NCI-H2227 (cell line): Measurements from ENCODE around the gene KIF26B.
A peak's percentile ranks its signal among the peaks of the same experiment; 100 is the strongest.
"Not testable (repeated sequence)": the region's sequence is repeated elsewhere in the genome, so short reads cannot be mapped to it uniquely, and the experiment has no call there.

Experiments
- DNase-seq: peaks from one replicate; lab custom pipeline; 2025; ENCODE audit not compliant: unreplicated experiment; lab: John Stamatoyannopoulos, UW

Gene KIF26B

GRCh38 chr1:245313576-245313975, 158.8 kb downstream of the KIF26B start:
- DNase-seq, result no peak

DNA sequence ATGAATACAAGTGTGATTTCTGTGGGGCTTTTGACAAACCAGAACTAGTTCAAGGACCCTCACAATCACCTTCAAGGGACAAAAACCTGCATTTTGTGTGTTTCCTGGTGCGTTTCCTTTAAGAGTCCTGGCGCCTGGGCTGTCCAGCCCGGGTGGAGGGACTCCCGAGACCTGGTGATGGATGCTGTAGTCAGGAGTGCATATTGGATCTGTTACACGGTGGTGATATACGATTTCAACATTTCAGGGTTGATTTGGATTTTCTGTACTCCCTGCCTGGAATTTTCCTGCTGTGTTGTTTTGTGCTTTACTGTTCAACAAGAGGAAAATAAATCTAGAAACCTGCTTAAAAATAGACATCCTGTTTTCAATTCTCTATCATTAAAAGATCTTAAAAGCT, 162.0 kb downstream of the KIF26B start:
- peak; percentile 13 for DNase-seq

GRCh38 chr1:245317217-245317616, 162.4 kb downstream of the KIF26B start:
- peak; percentile 34 for DNase-seq

DNA sequence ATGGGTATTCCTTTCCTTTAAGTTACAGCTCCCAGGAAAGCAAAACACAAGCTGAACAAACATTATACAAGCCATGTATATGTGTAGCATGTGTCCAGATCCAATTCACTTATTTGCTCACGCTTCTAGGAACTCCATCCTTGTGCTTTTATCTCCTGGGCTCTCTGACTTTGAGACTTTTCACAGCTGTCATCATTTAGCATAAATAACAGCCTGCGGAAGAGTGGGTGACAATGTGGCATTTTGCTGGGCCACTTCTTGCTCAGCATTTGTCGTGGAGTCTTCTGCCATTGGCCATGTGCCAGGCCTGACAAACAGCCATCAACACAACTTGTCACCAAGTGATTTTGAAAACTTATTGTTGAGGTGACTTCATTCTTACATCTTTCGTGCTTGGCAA, 164.3 kb downstream of the KIF26B start:
- DNase-seq, result peak; percentile 17

GRCh38 chr1:245322673-245323072, 167.9 kb downstream of the KIF26B start:
- no peak for DNase-seq

GRCh38 chr1:245323765-245324164, 169.0 kb downstream of the KIF26B start:
- DNase-seq, result not testable (repeated sequence)

- no peak for DNase-seq
These were observed 171.4 kb downstream of the KIF26B start for GRCh38 chr1:245325922-245326795.

- DNase-seq, result no peak
These were observed 172.6 kb downstream of the KIF26B start for GRCh38 chr1:245327360-245327759.

- DNase-seq, result no peak
These were observed 173.1 kb downstream of the KIF26B start for GRCh38 chr1:245327842-245328241.

DNA sequence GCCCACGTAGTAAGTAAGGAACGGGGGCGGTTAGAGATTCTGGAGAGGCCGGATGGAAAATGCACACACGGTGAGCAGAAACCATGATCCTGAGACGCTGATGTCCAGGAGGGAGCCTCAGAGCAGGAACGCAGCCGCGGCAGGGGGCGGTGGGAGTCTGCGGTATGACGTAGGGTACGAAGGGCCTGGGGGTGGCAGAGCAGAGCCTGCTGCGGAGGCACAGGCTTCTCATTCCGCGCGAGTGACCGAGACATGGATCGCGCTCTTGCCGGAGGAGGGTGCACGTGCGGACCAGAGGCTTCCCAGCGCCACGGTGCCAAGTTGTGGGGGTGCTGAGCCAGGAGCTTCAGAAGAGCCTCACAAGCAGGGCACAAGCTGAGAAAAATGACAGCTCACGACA, 176.2 kb downstream of the KIF26B start:
- no peak for DNase-seq

DNA sequence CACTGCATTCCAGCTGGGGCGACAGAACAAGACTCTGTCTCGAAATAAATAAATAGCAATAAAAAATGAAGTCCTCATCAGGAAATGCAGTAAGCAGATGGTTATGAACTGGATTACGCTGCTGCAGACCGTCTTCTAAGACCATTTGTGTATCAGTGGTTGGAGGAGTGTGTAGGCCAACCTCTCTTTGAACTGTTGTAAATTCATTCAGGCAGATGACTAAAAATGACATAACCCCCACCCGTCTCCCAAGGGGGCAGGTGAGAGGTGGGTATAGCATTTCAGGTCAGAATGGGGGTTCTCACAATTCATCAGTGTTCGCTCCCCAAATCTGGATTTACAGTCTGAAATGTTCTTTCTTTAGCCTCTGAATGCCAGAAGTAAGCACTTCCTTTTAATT, 177.3 kb downstream of the KIF26B start:
- no peak for DNase-seq

- no peak for DNase-seq
These were observed 177.7 kb downstream of the KIF26B start for GRCh38 chr1:245332513-245332912.

DNA sequence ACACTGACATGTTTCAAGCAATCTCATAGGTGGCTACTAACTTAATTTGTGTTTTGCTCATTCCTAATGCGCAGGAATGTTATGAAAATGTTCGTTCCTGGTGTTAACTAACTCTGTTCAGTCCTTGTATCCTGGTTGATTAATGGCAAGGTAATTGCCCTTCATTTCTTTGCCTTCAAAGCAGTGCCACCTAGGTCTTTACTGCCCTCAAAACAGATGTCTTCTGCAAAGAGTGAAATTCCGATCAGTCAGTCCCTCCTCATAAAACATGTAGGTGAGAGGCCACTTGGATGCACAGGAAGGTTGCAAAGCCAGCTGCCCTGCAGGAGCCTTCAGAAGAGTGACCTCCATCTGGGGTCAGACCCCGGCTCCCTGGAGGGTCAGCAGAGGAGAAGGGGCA, 179.4 kb downstream of the KIF26B start:
- DNase-seq, result no peak

- DNase-seq, result no peak
These were observed 180.2 kb downstream of the KIF26B start for GRCh38 chr1:245334827-245335490.

DNA sequence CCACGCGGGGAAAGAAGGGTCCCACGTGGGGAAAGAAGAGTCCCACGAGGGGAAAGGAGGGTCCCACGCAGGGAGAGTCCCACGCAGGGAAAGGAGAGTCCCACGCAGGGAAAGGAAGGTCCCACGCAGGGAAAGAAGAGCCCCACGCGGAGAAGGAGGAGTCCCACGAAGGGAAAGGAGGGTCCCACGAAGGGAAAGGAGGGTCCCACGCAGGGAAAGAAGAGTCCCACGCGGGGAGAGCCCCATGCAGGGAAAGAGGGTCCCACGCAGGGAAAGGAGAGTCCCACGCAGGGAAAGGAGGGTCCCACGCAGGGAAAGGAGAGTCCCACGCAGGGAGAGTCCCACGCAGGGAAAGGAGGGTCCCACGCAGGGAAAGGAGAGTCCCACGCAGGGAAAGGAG, 180.9 kb downstream of the KIF26B start:
- DNase-seq, result not testable (repeated sequence)

GRCh38 chr1:245336149-245336983, 181.6 kb downstream of the KIF26B start:
- no peak for DNase-seq

- DNase-seq, result not testable (repeated sequence)
These were observed 182.2 kb downstream of the KIF26B start for GRCh38 chr1:245336984-245337355.

DNA sequence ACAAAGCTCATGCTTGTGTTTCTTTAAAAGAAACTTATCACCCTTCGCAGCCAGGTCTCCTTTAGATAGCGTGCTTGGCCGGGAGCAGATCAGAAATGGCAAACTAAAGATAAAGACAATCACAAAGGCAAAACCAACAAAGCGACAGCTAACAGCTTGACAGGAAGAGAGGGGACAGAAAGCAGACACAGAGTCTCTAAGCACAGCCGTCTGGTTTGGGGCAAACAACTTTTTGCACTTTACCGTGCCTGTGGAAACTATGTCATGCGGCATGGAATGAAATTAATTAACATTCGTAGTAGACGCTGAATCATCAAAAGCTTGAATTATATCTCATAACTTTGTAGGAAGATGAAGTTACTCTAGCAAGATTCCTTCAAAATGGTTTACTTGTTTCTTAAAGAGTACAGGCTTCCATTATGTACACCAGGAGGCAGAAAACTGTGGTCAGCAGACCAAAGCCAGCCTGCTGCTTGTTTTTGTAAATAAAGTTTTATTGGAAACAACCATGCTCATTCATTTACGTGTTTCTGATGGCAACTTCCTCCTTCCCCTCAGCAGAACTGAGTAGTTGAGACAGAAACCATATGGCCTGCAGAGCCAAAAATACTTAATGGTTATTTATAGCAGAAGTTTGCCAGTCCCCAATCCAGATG, 183.2 kb downstream of the KIF26B start:
- no peak for DNase-seq

GRCh38 chr1:245338485-245338877, 183.7 kb downstream of the KIF26B start:
- DNase-seq, result no peak

GRCh38 chr1:245341743-245342142, 187.0 kb downstream of the KIF26B start:
- no peak for DNase-seq
